ENCODE results near the gene KCNA10. TPM values are rescaled to one million over a fixed set of nuclear protein-coding genes. Genes with fewer than 3 reads are reported as not detected.

Gene KCNA10
- total RNA-seq, 2 experiments from 2014 or later: not detected

GRCh38 chr1:110505596-110505995 lies 13.4 kb downstream of the KCNA10 start:
- H3K27ac ChIP-seq (ENCODE audit: low read depth, low read length, poor library complexity, severe bottlenecking): no peak overlapping the region
- POLR2A ChIA-PET: no interaction called here
- BruUV-seq (replicated peaks): no TSS peak
- CTCF ChIA-PET (ENCODE audit: unreplicated experiment): no interaction called here
- no peaks in the 10 kb centered on the region for H3K79me2 ChIP-seq (ENCODE audit: insufficient read depth, low read depth, low read length)
- H3K36me3 ChIP-seq (ENCODE audit: insufficient read depth, low read length): no peaks in the 10 kb centered on the region
- intact Hi-C loops (cut with micrococcal nuclease; ENCODE audit: unreplicated experiment): no loop called here
- no peak for TF ChIP-seq EZH2phosphoT487 (IDR thresholded peaks at IDR 0.05; ENCODE audit: borderline replicate concordance, low read depth, low read length)
- TF ChIP-seq, protein P1, sequence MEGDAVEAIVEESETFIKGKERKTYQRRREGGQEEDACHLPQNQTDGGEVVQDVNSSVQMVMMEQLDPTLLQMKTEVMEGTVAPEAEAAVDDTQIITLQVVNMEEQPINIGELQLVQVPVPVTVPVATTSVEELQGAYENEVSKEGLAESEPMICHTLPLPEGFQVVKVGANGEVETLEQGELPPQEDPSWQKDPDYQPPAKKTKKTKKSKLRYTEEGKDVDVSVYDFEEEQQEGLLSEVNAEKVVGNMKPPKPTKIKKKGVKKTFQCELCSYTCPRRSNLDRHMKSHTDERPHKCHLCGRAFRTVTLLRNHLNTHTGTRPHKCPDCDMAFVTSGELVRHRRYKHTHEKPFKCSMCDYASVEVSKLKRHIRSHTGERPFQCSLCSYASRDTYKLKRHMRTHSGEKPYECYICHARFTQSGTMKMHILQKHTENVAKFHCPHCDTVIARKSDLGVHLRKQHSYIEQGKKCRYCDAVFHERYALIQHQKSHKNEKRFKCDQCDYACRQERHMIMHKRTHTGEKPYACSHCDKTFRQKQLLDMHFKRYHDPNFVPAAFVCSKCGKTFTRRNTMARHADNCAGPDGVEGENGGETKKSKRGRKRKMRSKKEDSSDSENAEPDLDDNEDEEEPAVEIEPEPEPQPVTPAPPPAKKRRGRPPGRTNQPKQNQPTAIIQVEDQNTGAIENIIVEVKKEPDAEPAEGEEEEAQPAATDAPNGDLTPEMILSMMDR (conservative IDR thresholded peaks at IDR 0.05; ENCODE audit: low read length): no peak
- H3K9me3 ChIP-seq (ENCODE audit: low read length): no peaks in the 10 kb centered on the region
- H2AFZ ChIP-seq (ENCODE audit: low read length): no peak overlapping the region
- H3K9me2 ChIP-seq (ENCODE audit: insufficient read depth, low read length): no peaks in the 10 kb centered on the region
- H3K4me3 ChIP-seq (ENCODE audit: low read depth, low read length, poor library complexity, severe bottlenecking): no peak overlapping the region
- no peak overlapping the region for H3K4me2 ChIP-seq (ENCODE audit: low read length)
- no peak for DNase-seq (ENCODE audit: low spot score)
- H4K20me1 ChIP-seq (ENCODE audit: insufficient read depth, low read length): no peaks in the 10 kb centered on the region
- peaks cover 2% of the 10 kb centered on the region for H3K4me1 ChIP-seq (ENCODE audit: insufficient read depth, low read length, poor library complexity, severe bottlenecking)

DNA sequence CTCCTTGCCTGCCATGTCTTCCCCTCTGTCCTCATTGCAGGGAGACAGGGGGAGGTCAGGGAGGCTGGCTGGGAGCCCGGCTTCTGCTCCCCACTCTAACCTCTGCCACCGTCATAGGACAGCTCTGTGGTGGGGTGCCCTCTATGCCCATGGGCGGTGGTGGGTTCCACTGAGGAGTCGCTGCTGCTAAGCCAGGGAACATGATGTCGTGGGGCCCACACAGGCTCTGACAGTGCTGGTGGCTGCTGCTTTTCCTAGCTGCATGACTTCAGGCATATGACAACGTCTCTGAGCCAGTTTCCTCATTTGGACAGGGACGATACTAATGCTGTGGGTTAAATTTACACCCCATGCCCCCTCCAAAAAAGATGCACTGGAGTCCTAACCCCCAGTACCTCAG lies 14.7 kb downstream of the KCNA10 start:
- BruUV-seq (replicated peaks): no TSS peak
- CTCF ChIA-PET (ENCODE audit: unreplicated experiment): no interaction called here
- intact Hi-C loops (cut with micrococcal nuclease; ENCODE audit: unreplicated experiment): no loop called here
- H4K20me1 ChIP-seq (ENCODE audit: insufficient read depth, low read length): no peaks in the 10 kb centered on the region
- H3K4me2 ChIP-seq (ENCODE audit: low read length): no peak overlapping the region
- H2AFZ ChIP-seq (ENCODE audit: low read length): no peak overlapping the region
- peaks cover 2% of the 10 kb centered on the region for H3K4me1 ChIP-seq (ENCODE audit: insufficient read depth, low read length, poor library complexity, severe bottlenecking)
- H3K79me2 ChIP-seq (ENCODE audit: insufficient read depth, low read depth, low read length): no peaks in the 10 kb centered on the region
- no peak overlapping the region for H3K27ac ChIP-seq (ENCODE audit: low read depth, low read length, poor library complexity, severe bottlenecking)
- no peak for DNase-seq (ENCODE audit: low spot score)
- POLR2A ChIA-PET: no interaction called here
- no peaks in the 10 kb centered on the region for H3K9me3 ChIP-seq (ENCODE audit: low read length)
- H3K36me3 ChIP-seq (ENCODE audit: insufficient read depth, low read length): no peaks in the 10 kb centered on the region
- H3K4me3 ChIP-seq (ENCODE audit: low read depth, low read length, poor library complexity, severe bottlenecking): no peak overlapping the region
- no peaks in the 10 kb centered on the region for H3K9me2 ChIP-seq (ENCODE audit: insufficient read depth, low read length)
- no peak for TF ChIP-seq EZH2phosphoT487 (IDR thresholded peaks at IDR 0.05; ENCODE audit: borderline replicate concordance, low read depth, low read length)
- TF ChIP-seq, protein P1 (conservative IDR thresholded peaks at IDR 0.05; ENCODE audit: low read length): no peak

DNA sequence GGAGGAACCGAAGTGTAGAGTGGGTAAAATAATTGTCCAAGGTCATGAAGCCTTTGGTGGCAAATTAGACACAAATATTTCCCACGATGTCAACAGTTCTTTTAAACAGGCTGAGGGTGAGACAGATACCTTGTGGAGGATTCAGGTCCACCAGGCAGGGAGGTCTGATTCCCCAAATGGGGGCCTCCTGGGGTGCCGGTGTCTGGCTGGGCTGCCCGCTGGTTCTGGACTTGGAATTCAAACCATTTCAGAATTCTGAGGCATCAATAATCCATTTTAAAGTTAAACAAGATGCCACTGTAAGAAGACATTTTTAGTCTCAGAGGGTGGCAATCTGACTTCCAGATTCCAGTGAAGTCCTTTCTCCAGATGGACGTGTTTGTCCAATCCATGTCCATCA lies 15.5 kb downstream of the KCNA10 start:
- CTCF ChIA-PET (ENCODE audit: unreplicated experiment): no interaction called here
- intact Hi-C loops (cut with micrococcal nuclease; ENCODE audit: unreplicated experiment): no loop called here
- no peak overlapping the region for H3K4me2 ChIP-seq (ENCODE audit: low read length)
- H3K27ac ChIP-seq (ENCODE audit: low read depth, low read length, poor library complexity, severe bottlenecking): no peak overlapping the region
- H3K36me3 ChIP-seq (ENCODE audit: insufficient read depth, low read length): no peaks in the 10 kb centered on the region
- POLR2A ChIA-PET: interaction anchor here (0.6 to 1.0 kb wide), 2 partner anchors 16 to 276 kb away, joined by 3 read pairs; no protein-coding TSS in a partner anchor
- no peak overlapping the region for H3K4me3 ChIP-seq (ENCODE audit: low read depth, low read length, poor library complexity, severe bottlenecking)
- no peaks in the 10 kb centered on the region for H4K20me1 ChIP-seq (ENCODE audit: insufficient read depth, low read length)
- no peaks in the 10 kb centered on the region for H3K9me2 ChIP-seq (ENCODE audit: insufficient read depth, low read length)
- H2AFZ ChIP-seq (ENCODE audit: low read length): no peak overlapping the region
- TF ChIP-seq, protein P1 (conservative IDR thresholded peaks at IDR 0.05; ENCODE audit: low read length): no peak
- no peak for TF ChIP-seq EZH2phosphoT487 (IDR thresholded peaks at IDR 0.05; ENCODE audit: borderline replicate concordance, low read depth, low read length)
- H3K79me2 ChIP-seq (ENCODE audit: insufficient read depth, low read depth, low read length): no peaks in the 10 kb centered on the region
- BruUV-seq (replicated peaks): no TSS peak
- H3K4me1 ChIP-seq (ENCODE audit: insufficient read depth, low read length, poor library complexity, severe bottlenecking): peaks cover 2% of the 10 kb centered on the region
- H3K9me3 ChIP-seq (ENCODE audit: low read length): no peaks in the 10 kb centered on the region
- no peak for DNase-seq (ENCODE audit: low spot score)
